Left colon (tissue), 2 donors: Measurements from ENCODE around the gene FATE1. TPM values are rescaled to one million over a fixed set of nuclear protein-coding genes. Genes with fewer than 3 reads are reported as not detected.
A peak's percentile ranks its signal among the peaks of the same experiment; 100 is the strongest.

Experiments
- ATAC-seq: fragments of 200-7000 bp; cut with Tn5 transposase; one replicate; pipeline ENCODE4 v1.9.1; 2020; ENCODE audit warnings: mild to moderate bottlenecking, moderate library complexity
- DNase-seq, 2 donors: peaks; one replicate each; pipeline ENCODE4 v3.0.0-alpha.2; 2020
- intact Hi-C, 2 donors: fragments of 100-400 bp; cut with DNase I in 1 of 2; cut with micrococcal nuclease in 1 of 2; formaldehyde crosslinking; loops; one replicate each; pipeline versions ENCODE4 v1.11.2 to v1.14.0; 2022; cut with DNase I, micrococcal nuclease
- total RNA-seq, 2 donors: library from RNA; stranded (reverse); fragmentation: NEBNext Ultra II Directional; extraction: Animal tissue kit (Norgen Biotek cat#: 25700); gene quantifications; one replicate each; pipeline ENCODE4 v1.2.1, GENCODE V29; 2021
- donor health status: DM: no; HTN: no; CAD: no.
- donor health status: DM: yes; HTN: yes; CAD: no.

FATE1 gene
- total RNA-seq, 2 donors from 2014 or later, result not detected

GRCh38 chrX:151734446-151734845, 18.6 kb downstream of the FATE1 start, which contains the start of gene CNGA2:
Gene CNGA2 (plus strand): TSS chrX:151734746. CDS start chrX:151738484, 3,738 bp downstream.
- ATAC-seq (no peak), DNase-seq (no peak)
- intact Hi-C loops, result no loop called here

DNA sequence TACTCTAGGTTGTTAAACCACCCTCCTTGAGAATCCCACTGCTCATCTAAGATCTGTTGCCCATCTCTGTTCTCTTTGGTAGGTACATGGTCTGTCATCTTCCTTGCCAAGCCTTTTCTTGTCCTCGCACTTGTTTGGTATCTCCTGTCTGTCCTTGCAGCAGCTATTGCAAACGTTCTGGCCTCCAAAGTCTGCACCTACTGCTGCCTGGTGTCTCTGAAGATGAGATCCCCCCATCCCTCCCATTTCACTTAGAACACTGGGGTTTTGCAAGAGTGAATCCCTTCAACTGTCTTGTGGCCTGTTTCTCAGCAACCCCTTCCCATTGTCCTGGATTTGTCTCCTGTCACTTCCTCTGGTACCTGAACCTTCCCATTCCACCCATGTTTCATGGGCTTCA, 19.4 kb downstream of the FATE1 start:
- intact Hi-C loops, result no loop called here
- ATAC-seq (no peak), DNase-seq (no peak)

GRCh38 chrX:151736685-151737084, 20.9 kb downstream of the FATE1 start:
- DNase-seq (no peak), ATAC-seq (no peak)
- intact Hi-C loops, result no loop called here

GRCh38 chrX:151737494-151737893, 21.7 kb downstream of the FATE1 start:
- intact Hi-C loops, result no loop called here
- ATAC-seq (no peak), DNase-seq (no peak)

DNA sequence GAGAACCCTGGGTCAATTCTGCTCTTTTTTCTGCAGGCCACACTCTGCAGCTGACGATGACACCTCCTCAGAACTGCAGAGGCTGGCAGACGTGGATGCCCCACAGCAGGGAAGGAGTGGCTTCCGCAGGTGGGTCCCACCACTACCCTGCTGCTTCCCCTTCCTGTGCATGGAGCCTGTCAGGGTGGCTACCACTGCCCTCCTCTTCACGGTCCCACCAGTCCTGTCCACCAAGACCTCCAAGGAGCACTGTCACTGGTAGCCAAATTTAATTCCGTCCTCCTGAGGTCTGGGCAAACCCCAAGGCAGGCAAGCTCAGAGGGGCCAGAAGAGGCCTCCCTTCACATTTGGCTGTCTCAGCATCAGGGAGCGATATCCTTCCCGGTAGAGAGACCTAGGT, 22.9 kb downstream of the FATE1 start:
- ATAC-seq, result no peak
- intact Hi-C loops, result no loop called here
- DNase-seq, result no peak

DNA sequence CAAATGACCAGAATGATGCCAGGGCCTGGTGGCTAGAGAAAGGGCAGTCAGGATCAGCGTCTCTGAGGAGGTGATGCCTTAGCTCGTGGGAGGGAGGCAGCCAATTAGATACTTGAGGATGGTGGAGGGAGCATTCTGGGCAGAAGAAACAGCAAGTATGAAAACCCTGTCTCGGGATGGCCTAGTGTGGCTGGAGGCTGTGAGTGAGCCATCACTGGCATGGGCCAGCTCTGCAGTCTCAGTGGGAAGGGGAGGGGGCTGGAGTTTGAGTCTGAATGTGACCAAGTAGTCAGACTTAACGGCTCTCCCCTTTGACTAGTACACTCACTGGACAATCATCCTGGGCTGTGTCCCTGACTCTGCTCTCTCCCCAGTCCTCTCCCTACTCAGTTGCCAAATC, 25.8 kb downstream of the FATE1 start:
- intact Hi-C loops, result no loop called here
- no peak for ATAC-seq
- no peak for DNase-seq

GRCh38 chrX:151742311-151742710, 26.5 kb downstream of the FATE1 start:
- DNase-seq (no peak), ATAC-seq (no peak)
- intact Hi-C loops, result no loop called here

DNA sequence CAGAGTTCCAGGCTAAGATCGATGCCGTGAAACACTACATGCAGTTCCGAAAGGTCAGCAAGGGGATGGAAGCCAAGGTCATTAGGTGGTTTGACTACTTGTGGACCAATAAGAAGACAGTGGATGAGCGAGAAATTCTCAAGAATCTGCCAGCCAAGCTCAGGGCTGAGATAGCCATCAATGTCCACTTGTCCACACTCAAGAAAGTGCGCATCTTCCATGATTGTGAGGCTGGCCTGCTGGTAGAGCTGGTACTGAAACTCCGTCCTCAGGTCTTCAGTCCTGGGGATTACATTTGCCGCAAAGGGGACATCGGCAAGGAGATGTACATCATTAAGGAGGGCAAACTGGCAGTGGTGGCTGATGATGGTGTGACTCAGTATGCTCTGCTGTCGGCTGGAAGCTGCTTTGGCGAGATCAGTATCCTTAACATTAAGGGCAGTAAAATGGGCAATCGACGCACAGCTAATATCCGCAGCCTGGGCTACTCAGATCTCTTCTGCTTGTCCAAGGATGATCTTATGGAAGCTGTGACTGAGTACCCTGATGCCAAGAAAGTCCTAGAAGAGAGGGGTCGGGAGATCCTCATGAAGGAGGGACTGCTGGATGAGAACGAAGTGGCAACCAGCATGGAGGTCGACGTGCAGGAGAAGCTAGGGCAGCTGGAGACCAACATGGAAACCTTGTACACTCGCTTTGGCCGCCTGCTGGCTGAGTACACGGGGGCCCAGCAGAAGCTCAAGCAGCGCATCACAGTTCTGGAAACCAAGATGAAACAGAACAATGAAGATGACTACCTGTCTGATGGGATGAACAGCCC, 28.0 kb downstream of the FATE1 start:
- DNase-seq (no peak), ATAC-seq (no peak)
- intact Hi-C loops, result no loop called here

DNA sequence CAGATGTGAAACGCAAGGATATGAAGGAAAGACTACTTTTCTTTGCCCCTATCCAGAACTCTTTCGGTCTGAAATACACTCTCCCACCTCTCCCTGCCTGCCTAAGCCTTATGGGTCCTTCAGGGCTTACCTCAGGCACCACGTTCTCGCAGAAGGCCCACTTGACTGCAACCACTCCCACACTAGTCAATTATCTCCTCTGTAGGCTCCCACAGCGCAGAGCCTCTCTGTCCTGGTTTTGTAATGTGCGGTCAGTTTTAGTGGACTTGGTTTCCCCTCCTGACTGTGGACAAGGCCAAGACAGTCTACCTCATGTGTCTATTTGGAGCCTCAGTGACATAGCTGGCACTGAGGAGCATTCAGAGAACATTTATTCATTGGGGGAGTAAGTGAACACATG, 29.8 kb downstream of the FATE1 start:
- ATAC-seq (no peak), DNase-seq (no peak)
- intact Hi-C loops, result no loop called here

DNA sequence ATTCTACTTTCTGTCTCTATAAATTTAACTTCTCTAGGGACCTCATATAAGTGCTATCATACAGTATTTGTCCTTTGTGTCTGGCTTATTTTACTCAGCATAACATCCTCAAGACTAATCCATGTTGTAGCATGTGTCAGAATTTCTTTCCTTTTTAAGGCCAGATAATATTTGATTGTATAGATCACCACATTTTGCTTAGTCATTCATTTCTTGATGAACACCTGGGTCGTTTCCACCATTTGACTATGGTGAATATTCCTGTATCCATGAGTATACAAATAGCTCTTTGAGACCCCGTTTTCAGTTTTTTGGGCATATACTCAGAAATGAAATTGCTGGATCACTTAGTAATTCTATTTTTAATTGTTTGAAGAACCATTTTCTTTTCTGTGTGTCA, 30.7 kb downstream of the FATE1 start:
- intact Hi-C loops, result no loop called here
- ATAC-seq, result no peak

GRCh38 chrX:151750511-151750910, 34.7 kb downstream of the FATE1 start:
- DNase-seq (no peak), ATAC-seq (no peak)
- intact Hi-C loops, result loop anchor here in 1 of 2 donors (5.0 kb wide), 1 partner anchor 882 kb away; no protein-coding TSS in a partner anchor

More for the DNA sequence above, 30.7 kb downstream of the FATE1 start:
- no peak for DNase-seq

- no peak for DNase-seq
- intact Hi-C loops, result loop anchor here in 1 of 2 donors (5.0 kb wide), 1 partner anchor 879 kb away; no protein-coding TSS in a partner anchor
- no peak for ATAC-seq
These were observed 37.0 kb downstream of the FATE1 start for GRCh38 chrX:151752847-151753246.

- intact Hi-C loops, result loop anchor here in 1 of 2 donors (5.0 kb wide), 1 partner anchor 879 kb away; no protein-coding TSS in a partner anchor
- peak; percentile 26 to 46 for DNase-seq
- ATAC-seq, result peak; percentile 82
These were observed 37.6 kb downstream of the FATE1 start for GRCh38 chrX:151753313-151754046.

DNA sequence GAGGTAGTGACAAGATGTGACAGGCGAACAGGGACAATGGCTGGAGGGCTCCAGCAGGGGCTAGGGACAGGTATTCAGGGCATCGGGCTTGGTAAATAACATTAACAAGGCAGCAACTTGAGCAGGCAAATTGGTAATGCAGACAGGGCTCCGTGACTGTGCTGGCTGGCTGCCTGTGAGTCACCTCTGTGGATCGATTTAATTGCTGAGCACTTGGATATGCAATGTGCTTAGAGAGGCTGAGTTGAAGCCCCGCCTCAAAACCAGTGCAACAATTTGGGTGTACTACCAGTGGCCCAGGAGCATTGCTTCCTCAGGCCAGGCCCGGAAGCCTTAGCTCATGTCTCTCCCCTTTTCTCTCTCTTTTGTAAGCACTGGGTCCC, 38.2 kb downstream of the FATE1 start:
- ATAC-seq, result no peak
- DNase-seq, result no peak
- intact Hi-C loops, result loop anchor here in 1 of 2 donors (5.0 kb wide), 1 partner anchor 878 kb away; no protein-coding TSS in a partner anchor

DNA sequence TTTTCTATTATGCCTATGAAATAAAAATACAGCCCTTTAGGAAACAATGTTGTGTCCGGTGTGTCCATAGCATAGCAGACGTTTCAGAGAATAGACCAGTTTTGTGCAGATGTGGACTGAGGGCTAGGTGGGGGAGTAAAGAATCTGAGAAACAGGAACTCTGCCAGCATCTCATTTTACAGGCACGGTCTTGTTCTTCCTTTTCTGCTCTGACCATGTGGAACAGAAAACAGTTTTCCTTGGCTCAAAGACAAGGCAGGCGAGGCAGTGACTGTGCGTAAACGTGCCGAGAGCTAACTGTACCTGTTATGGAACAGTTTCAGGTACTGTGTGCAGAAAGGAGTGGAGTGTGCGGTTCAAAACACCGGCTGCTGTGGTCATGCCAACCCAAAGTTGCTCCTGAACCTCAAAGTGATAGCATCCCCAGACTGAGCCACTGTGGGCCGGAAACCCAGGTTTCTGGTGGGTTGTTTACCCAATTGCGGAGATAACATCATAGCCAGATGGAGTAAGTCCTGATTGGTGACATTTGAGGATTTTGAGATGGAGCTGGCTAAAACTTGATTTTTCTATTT, 38.9 kb downstream of the FATE1 start:
- no peak for ATAC-seq
- DNase-seq, result no peak
- intact Hi-C loops, result loop anchor here in 1 of 2 donors (5.0 kb wide), 1 partner anchor 878 kb away; no protein-coding TSS in a partner anchor

DNA sequence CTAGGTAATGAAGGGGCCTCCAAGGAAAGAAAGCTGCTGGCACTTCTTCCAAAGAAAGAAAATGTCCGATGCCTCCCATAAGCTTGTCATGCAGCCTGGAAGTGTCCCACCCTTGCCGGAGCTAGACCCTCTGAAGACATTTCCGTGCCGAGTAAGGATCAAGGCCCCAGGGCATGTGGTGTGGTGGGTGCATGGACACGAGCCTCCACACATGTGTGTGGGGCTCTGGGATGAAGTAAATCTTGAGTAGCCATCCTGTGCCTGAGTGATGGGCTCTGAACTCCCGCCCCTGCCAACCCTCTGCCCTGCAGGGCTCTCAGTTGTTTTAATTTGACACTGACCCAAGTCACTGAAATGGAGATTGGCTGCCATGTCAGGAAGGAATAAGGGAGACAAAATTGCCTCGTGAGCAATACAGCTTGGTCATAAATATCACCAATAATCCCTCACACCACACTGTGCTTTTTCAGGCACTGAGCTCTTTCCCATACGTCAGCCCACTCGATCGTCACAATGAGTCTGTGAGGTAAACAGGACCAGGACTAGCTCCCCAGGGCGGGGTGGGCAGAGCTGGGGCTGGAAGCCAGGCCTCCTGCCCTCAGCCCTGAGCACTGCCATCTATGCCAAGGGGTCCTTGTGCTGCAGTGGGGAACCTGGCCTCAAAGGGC, 43.3 kb downstream of the FATE1 start:
- ATAC-seq (no peak), DNase-seq (no peak)
- intact Hi-C loops, result no loop called here

GRCh38 chrX:151762802-151763201, 47.0 kb downstream of the FATE1 start:
- intact Hi-C loops, result no loop called here
- ATAC-seq, result no peak
- no peak for DNase-seq

- DNase-seq (no peak), ATAC-seq (no peak)
- intact Hi-C loops, result no loop called here
These were observed 47.9 kb downstream of the FATE1 start for GRCh38 chrX:151763711-151764110.

DNA sequence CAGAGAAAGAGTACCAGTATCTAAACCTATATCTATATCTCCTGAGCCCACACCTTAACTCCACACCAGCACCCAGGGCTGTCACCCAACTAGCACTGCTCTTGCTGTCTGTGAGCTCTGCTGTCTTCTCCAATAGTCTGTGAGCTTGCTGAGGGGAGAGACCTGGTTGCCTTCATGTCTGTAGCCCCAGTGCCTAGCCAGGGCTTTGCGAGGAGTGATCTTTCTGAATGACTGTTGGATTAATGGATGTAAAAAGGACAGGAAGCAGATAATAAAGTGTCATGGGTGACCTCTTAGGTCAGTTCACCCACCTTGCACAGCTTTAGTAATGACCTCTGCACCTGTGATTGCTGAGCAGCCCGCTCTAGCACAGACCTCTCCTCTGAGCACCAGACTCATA, 49.2 kb downstream of the FATE1 start:
- intact Hi-C loops, result no loop called here
- ATAC-seq, result no peak
- no peak for DNase-seq
